IMR-90 (cell line): Measurements from ENCODE around the gene GRPR. TPM values are rescaled to one million over a fixed set of nuclear protein-coding genes. Genes with fewer than 3 reads are reported as not detected.

Source experiments
- ATAC-seq: fragments of 200-7000 bp; cut with Tn5 transposase; 2 replicates; pipeline ENCODE4 v1.9.1; 2020; ENCODE audit warnings: low read depth, mild to moderate bottlenecking, moderate library complexity
- BruUV-seq: library from RNA; stranded (reverse); fragments of 400-500 nt; replicated peaks from 2 replicates; lab custom pipeline; 2021; lab: Mats Ljungman, UMichigan
- CTCF ChIA-PET: fragments of 300-600 bp; formaldehyde crosslinking; extraction: SDS; loops from one replicate; lab custom pipeline; 2021; ENCODE audit warnings: antibody characterized with exemption; lab: Yijun Ruan, JAX
- POLR2A ChIA-PET: fragments of 300-600 bp; sonication (Branson Sonifier 250); formaldehyde crosslinking; loops from one replicate; lab custom pipeline; 2022; ENCODE audit warnings: antibody characterized with exemption; ENCODE audit not compliant: unreplicated experiment; lab: Charles Lee
- DNase-seq: peaks from one replicate; pipeline ENCODE4 v3.0.0; 2013
- H2AFZ ChIP-seq: replicated peaks from 2 replicates; pipeline ENCODE3; 2013; ENCODE audit warnings: low read length, mild to moderate bottlenecking; ENCODE audit not compliant: poor library complexity
- H2AK5ac ChIP-seq: 2 replicates; pipeline ENCODE4 v1.6.1; 2013; ENCODE audit warnings: low read depth, low read length, inconsistent platforms
- H2AK9ac ChIP-seq: replicated peaks from 2 replicates; pipeline ENCODE3; 2013; ENCODE audit warnings: mild to moderate bottlenecking, low read depth, low read length, moderate library complexity; ENCODE audit not compliant: poor library complexity
- H2BK120ac ChIP-seq: 2 replicates; pipeline ENCODE4 v1.6.1; 2013; ENCODE audit warnings: low read depth, low read length, inconsistent platforms
- H2BK15ac ChIP-seq: 3 replicates; pipeline ENCODE4 v1.6.1; 2013; ENCODE audit warnings: low read depth, low read length, inconsistent platforms
- H2BK20ac ChIP-seq: 2 replicates; pipeline ENCODE4 v1.6.1; 2013; ENCODE audit warnings: low read depth, mild to moderate bottlenecking, inconsistent platforms, low read length, moderate library complexity
- H2BK5ac ChIP-seq: 2 replicates; pipeline ENCODE4 v1.6.1; 2013; ENCODE audit warnings: mild to moderate bottlenecking, low read depth, low read length, inconsistent platforms; ENCODE audit not compliant: poor library complexity, severe bottlenecking
- H3K14ac ChIP-seq: replicated peaks from 2 replicates; pipeline ENCODE4 v1.6.1; 2013; ENCODE audit warnings: low read depth, low read length, inconsistent platforms
- H3K18ac ChIP-seq: 2 replicates; pipeline ENCODE4 v1.6.1; 2013; ENCODE audit warnings: low read depth, low read length, control low read depth
- H3K23ac ChIP-seq: 2 replicates; pipeline ENCODE4 v1.6.1; 2013; ENCODE audit warnings: low read depth, low read length, inconsistent platforms
- H3K27ac ChIP-seq: 2 replicates; pipeline ENCODE4 v1.5.1; 2013; ENCODE audit warnings: mild to moderate bottlenecking, control low read depth, low read length; ENCODE audit not compliant: insufficient read depth
- H3K27me3 ChIP-seq: 2 replicates; pipeline ENCODE4 v1.6.1; 2013; ENCODE audit warnings: low read length; ENCODE audit not compliant: control insufficient read depth, insufficient read depth
- H3K36me3 ChIP-seq: 2 replicates; pipeline ENCODE4 v1.6.1; 2013; ENCODE audit warnings: low read length, mixed read lengths; ENCODE audit not compliant: control insufficient read depth, insufficient read depth
- H3K4ac ChIP-seq: 2 replicates; pipeline ENCODE4 v1.6.1; 2013; ENCODE audit warnings: low read depth, low read length, inconsistent platforms
- H3K4me1 ChIP-seq: 2 replicates; pipeline ENCODE4 v1.6.1; 2013; ENCODE audit warnings: low read length, mixed read lengths; ENCODE audit not compliant: control insufficient read depth, insufficient read depth
- H3K4me2 ChIP-seq: 2 replicates; pipeline ENCODE4 v1.6.1; 2013; ENCODE audit warnings: low read depth, mild to moderate bottlenecking, control low read depth, low read length, moderate library complexity
- H3K4me3 ChIP-seq: 2 replicates; pipeline ENCODE4 v1.5.1; 2013; ENCODE audit warnings: low read depth, mild to moderate bottlenecking, control low read depth, low read length, moderate library complexity; ENCODE audit not compliant: insufficient read depth
- H3K56ac ChIP-seq: 2 replicates; pipeline ENCODE4 v1.6.1; 2013; ENCODE audit warnings: low read length, inconsistent platforms; ENCODE audit not compliant: insufficient read depth; ENCODE audit errors: extremely low read depth
- H3K79me1 ChIP-seq, 2 experiments: 2 replicates each; pipeline ENCODE4 v1.6.1; 2013; ENCODE audit warnings: low read length in 2 of 2, inconsistent platforms in 1 of 2, low read depth in 1 of 2
- H3K9ac ChIP-seq: 2 replicates; pipeline ENCODE4 v1.6.1; 2013; ENCODE audit warnings: low read depth, low read length, control low read depth
- H3K9me1 ChIP-seq: 2 replicates; pipeline ENCODE4 v1.6.1; 2013; ENCODE audit warnings: low read length, inconsistent platforms; ENCODE audit not compliant: insufficient read depth
- H3K9me3 ChIP-seq: 2 replicates; pipeline ENCODE4 v1.6.1; 2013; ENCODE audit warnings: low read length; ENCODE audit not compliant: control insufficient read depth, insufficient read depth
- H4K20me1 ChIP-seq: 2 replicates; pipeline ENCODE4 v1.6.1; 2013; ENCODE audit warnings: low read length, inconsistent platforms; ENCODE audit not compliant: insufficient read depth
- H4K5ac ChIP-seq: 2 replicates; pipeline ENCODE4 v1.6.1; 2013; ENCODE audit warnings: mild to moderate bottlenecking, low read depth, low read length, control low read depth
- H4K8ac ChIP-seq, 2 experiments: 2 replicates each; pipeline ENCODE4 v1.6.1; 2013; ENCODE audit warnings: low read depth in 2 of 2, low read length in 2 of 2, control low read depth in 1 of 2, inconsistent platforms in 1 of 2
- H4K91ac ChIP-seq: 2 replicates; pipeline ENCODE4 v1.6.1; 2013; ENCODE audit warnings: low read depth, low read length, inconsistent platforms; ENCODE audit not compliant: insufficient read depth
- BHLHE40 ChIP-seq: fragments of 150-350 bp; IDR thresholded peaks from 2 replicates; pipeline ENCODE4 v1.6.1; 2016; ENCODE audit warnings: mild to moderate bottlenecking, low read depth, low read length
- CEBPB ChIP-seq: IDR thresholded peaks from 2 replicates; pipeline ENCODE4 v1.6.1; 2012; ENCODE audit warnings: low read depth, low read length, improper control_type of control experiment
- CHD1 ChIP-seq: IDR thresholded peaks from 2 replicates; pipeline ENCODE4 v1.6.1; 2012; ENCODE audit warnings: low read depth, low read length, improper control_type of control experiment
- CTCF ChIP-seq: conservative IDR thresholded peaks from 2 replicates; pipeline ENCODE4 v1.5.1; 2012; ENCODE audit warnings: mild to moderate bottlenecking, low read depth, low read length, improper control_type of control experiment
- ELK1 ChIP-seq: fragments of 150-350 bp; IDR thresholded peaks from 2 replicates; pipeline ENCODE4 v1.6.1; 2016; ENCODE audit warnings: low read depth, mild to moderate bottlenecking, low read length, moderate library complexity, borderline replicate concordance
- FOS ChIP-seq: fragments of 150-350 bp; IDR thresholded peaks from 2 replicates; pipeline ENCODE4 v1.6.1; 2016; ENCODE audit warnings: low read depth, low read length
- MAFK ChIP-seq: IDR thresholded peaks from 2 replicates; pipeline ENCODE4 v1.6.1; 2012; ENCODE audit warnings: low read depth, low read length, improper control_type of control experiment
- MAZ ChIP-seq: IDR thresholded peaks from 2 replicates; pipeline ENCODE4 v1.6.1; 2012; ENCODE audit warnings: low read depth, mild to moderate bottlenecking, low read length, improper control_type of control experiment, moderate library complexity, borderline replicate concordance
- MXI1 ChIP-seq: IDR thresholded peaks from 2 replicates; pipeline ENCODE4 v1.6.1; 2012; ENCODE audit warnings: low read depth, mild to moderate bottlenecking, low read length, moderate library complexity, borderline replicate concordance
- NFE2L2 ChIP-seq: fragments of 150-350 bp; IDR thresholded peaks from 2 replicates; pipeline ENCODE4 v1.6.1; 2016; ENCODE audit warnings: low read depth, mild to moderate bottlenecking, low read length
- POLR2A ChIP-seq: IDR thresholded peaks from 2 replicates; pipeline ENCODE4 v1.6.1; 2012; ENCODE audit warnings: mild to moderate bottlenecking, low read depth, low read length
- RAD21 ChIP-seq: IDR thresholded peaks from 2 replicates; pipeline ENCODE4 v1.6.1; 2012; ENCODE audit warnings: low read length, improper control_type of control experiment
- RCOR1 ChIP-seq: IDR thresholded peaks from 2 replicates; pipeline ENCODE4 v1.6.1; 2012; ENCODE audit warnings: mild to moderate bottlenecking, low read length, improper control_type of control experiment; ENCODE audit not compliant: insufficient replicate concordance
- RFX5 ChIP-seq: IDR thresholded peaks from 2 replicates; pipeline ENCODE4 v1.8.0; 2012; ENCODE audit warnings: low read depth, mild to moderate bottlenecking, low read length, moderate library complexity
- SMC3 ChIP-seq: fragments of 150-350 bp; IDR thresholded peaks from 2 replicates; pipeline ENCODE4 v1.6.1; 2016; ENCODE audit warnings: low read depth, mild to moderate bottlenecking, antibody characterized with exemption, low read length, moderate library complexity
- USF2 ChIP-seq: fragments of 150-350 bp; IDR thresholded peaks from 2 replicates; pipeline ENCODE4 v1.6.1; 2017; ENCODE audit warnings: mild to moderate bottlenecking, antibody characterized with exemption, low read length, low read depth
- dilution Hi-C: fragments of 300-500 bp; cut with HindIII; formaldehyde crosslinking; loops from one replicate; pipeline ENCODE4 v1.14.3; 2018; ENCODE audit warnings: low sequenced_read_pairs; ENCODE audit not compliant: unreplicated experiment
- in situ Hi-C: fragments of 300-500 bp; cut with MboI; formaldehyde crosslinking; loops from 3 replicates; pipeline ENCODE4 v1.14.3; 2019; ENCODE audit warnings: low sequenced_read_pairs, inconsistent platforms, mixed read lengths
- intact Hi-C: fragments of 100-400 bp; cut with micrococcal nuclease; formaldehyde crosslinking; loops from 2 replicates; pipeline ENCODE4 v1.10.0; 2022
- polyA plus RNA-seq, 3 experiments: library from polyadenylated mRNA; depleted of rRNA; stranded (reverse); fragments of >200 nt; gene quantifications; 2 replicates each; pipeline ENCODE4 v1.2.3, GENCODE V29; 2012; ENCODE audit warnings: low replicate concordance in 1 of 3
- total RNA-seq: library from RNA; depleted of rRNA; stranded (reverse); fragments of >200 nt; gene quantifications from 2 replicates; pipeline ENCODE4 v1.2.3, GENCODE V29; 2012

GRPR gene
- total and polyA plus RNA-seq, 2 of the 4 experiments (the other 2 are of a cell fraction): 9.2 to 13.6 TPM

- Histone ChIP-seq H3K9me3 (no peaks in the 10 kb centered on the region), H3K9ac (no peak overlapping the region), H3K4me3 (no peak overlapping the region), H3K4ac (no peak overlapping the region), H3K56ac (no peak overlapping the region), H2BK20ac (no peak overlapping the region), H2AK9ac (no peak overlapping the region), H3K4me2 (no peak overlapping the region), H4K20me1 (no peaks in the 10 kb centered on the region), H3K27me3 (no peaks in the 10 kb centered on the region), H3K9me1 (no peaks in the 10 kb centered on the region), H3K23ac (no peak overlapping the region), H3K14ac (no peak overlapping the region), H2BK120ac (no peak overlapping the region), H2AFZ (no peak overlapping the region), H3K36me3 (no peaks in the 10 kb centered on the region), H2BK5ac (no peak overlapping the region), H4K5ac (no peak overlapping the region), H3K18ac (no peak overlapping the region), H3K27ac (no peak overlapping the region), H4K8ac (no peak overlapping the region), H4K91ac (no peak overlapping the region), H3K4me1 (no peaks in the 10 kb centered on the region), H3K79me1 (0 out of 4 replicates have a peak, but pooled peaks cover 0 to 3% of the 10 kb centered on the region in 2 experiments), H2AK5ac (no peak overlapping the region), H2BK15ac (no peak overlapping the region)
- TF ChIP-seq RCOR1 (no peak), MAFK (no peak), ELK1 (no peak), NFE2L2 (no peak), CEBPB (no peak), CTCF (no peak), POLR2A (no peak), RFX5 (no peak), BHLHE40 (no peak), MXI1 (no peak), RAD21 (no peak), MAZ (no peak), USF2 (no peak), SMC3 (no peak), FOS (no peak), CHD1 (no peak)
- ATAC-seq (no peak), DNase-seq (no peak)
- dilution Hi-C loops (no loop called here), intact Hi-C loops (no loop called here), in situ Hi-C loops (no loop called here)
- BruUV-seq: no TSS peak
- ChIA-PET CTCF (interaction anchor here (1.3 kb wide), 1 partner anchor 27 kb away, joined by 4 read pairs; no protein-coding TSS in a partner anchor), POLR2A (no interaction called here)
These were observed 20.6 kb downstream of the GRPR start for GRCh38 chrX:16143968-16144367.
